NCI-H2107 (cell line): Measurements from ENCODE around the gene EHD4.

Source experiments
- DNase-seq: peaks from one replicate; lab custom pipeline; 2025; lab: John Stamatoyannopoulos, UW

EHD4 gene

DNA sequence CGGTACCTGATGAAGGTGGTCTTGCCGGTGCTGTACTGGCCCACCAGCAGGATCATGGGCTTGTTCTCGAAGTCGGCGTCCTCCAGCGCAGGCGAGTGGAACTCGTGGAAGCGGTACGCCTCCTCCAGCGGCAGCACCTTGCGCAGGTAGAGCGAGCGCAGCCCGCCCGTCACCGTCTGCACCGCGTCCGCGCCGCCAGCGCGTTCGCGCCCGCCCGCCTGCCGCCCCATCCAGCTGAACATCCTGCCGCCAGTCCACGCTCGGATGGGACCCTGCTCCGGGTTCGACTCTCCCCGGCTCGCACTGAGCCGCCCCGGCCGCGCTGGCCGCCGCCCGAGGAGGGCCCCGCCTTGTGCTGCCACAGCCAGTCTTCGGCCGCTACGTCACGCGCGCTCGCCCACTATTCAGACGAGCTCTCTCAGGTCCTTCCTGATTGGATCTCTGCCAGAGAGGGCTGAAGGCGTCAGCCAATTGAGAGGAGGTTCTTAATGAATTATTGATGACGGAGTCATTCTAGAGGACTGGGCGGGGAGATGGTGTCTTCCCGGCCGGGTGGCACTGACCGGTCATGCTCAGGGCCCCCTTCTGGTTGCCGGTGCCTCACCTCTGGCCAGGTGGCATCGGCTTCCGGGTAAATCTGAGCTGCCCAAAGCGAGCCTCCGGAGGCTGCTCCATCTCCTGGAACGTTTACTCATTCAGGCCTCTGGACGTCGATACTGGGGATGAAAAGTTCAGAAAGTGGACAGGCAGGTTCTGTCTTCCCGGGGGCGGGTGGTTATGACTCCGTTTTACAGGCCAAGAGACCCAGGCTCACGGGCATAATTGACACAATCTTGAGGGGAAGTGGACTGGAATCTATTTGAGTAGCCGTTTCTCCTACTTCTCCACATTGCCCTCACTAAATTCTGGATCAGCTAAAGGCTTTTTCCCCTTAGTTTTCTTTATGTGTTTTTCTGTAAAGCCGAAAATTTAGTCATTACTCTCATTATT is at the start of gene EHD4:
EHD4 (minus strand) TSS at position 305 of the 990 bp plus-strand sequence; CDS start at position 242, 63 bp downstream.
- DNase-seq = peak; percentile 90

DNA sequence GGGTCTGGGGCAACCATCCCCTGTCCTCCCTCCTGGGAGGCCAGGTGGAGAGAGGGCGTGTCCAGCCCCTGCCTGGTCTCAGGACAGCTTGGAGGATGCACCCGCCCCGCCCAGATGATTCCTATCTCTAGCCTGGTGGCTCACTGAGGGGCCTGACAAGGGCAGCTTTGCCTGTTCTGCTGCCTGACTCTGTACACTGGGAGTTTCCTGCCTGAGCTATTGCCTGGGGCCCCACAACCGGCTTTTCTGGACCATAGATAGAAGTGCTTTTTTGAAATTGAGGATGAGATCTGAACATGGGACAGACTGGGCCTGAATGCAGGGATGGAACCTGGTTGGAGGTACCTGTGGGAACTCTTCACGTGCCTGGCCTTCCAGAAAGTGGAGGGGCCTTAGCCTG is 49.2 kb upstream of the EHD4 start:
- DNase-seq = no peak

GRCh38 chr15:42020713-42021273 is 48.4 kb upstream of the EHD4 start, which contains the start of gene PLA2G4E:
Gene PLA2G4E, minus strand, starts transcription at chr15:42021042. Its CDS starts 12 bp downstream, at chr15:42021030.
- no peak for DNase-seq

DNA sequence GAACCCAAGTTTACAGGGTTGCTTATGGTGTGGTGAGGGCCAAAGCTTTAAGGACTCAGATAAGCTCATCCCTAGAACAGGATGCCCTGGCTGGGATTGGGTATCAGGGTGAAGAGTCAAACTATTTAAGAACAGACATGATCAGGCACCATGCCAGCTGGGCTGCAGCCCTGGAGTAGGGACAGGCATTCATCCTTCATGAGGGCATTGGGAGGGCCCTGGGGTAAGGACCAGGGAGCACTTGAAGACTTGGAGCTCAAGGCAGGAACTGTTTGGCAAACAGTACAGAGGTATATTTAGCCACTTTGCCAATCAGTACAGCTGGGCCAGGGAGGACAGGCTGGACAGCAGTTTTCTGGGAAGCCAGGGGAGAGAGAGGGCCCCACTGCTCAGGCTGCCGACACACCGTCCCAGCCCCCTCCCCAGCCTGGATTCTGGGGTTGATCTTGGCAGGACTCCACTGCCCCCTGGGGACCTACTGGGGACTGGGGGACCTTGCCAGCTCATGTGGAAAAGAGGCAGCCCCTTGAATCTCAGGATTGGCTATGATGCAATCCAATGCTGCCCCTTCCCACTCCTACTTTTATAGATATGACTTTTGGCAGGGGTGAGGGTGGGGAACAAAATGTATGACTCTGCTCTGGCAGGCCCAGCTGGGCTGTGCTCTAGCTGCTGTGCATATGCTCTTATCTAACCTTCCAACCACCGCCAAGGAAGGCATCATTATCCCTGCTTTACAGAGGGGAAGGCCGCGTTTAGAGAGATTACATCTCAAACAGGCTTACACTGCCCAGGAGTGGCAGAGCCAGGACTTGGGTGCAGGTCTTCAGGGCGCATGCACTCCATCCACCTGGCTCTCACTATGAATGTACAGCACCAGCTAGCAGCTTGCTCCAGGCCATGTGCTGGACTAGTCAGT is 46.2 kb upstream of the EHD4 start:
- DNase-seq = no peak

DNA sequence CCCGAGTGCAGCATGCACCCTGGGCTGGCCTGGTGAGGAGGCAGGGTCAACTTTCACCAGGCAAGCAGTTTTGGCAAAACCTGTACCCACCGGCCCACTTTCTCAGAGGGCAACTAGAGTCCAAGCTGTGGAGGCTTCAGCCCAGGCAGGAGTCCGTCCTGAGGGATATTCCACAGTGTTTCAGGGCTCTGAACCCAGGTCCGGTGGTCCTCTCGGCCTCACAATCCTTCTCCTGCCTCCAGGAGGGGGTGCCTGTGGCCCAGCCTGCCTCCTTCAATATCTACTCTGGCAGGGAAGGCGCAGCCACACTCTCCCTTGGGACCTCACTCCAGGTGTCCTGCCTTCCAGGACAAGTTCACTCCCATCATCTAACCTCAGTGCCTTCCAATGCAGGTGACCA is 44.6 kb upstream of the EHD4 start:
- DNase-seq = no peak

- no peak for DNase-seq
These were observed 42.0 kb upstream of the EHD4 start for GRCh38 chr15:42014406-42014805.

GRCh38 chr15:42012928-42013482 is 40.6 kb upstream of the EHD4 start:
- DNase-seq = no peak

DNA sequence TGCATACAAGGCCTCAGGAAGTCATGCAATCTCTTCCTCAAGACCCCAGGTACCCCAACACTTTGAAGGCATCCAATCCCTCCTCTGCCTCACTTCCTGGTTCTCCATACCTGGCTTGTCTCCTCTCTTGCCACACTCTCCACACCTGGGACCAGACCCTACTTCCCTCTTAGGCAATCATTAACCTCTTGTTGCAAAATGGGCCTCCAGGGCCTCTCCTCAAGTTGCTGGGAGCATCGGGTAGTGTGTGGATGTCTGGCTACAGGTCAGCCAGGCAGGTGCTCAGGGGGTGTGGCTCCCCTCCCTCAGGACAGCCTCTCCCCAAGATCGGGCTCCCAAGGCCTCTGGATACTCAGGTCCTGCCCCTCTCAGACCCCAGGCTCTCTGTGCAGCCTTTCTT is 39.9 kb upstream of the EHD4 start:
- no peak for DNase-seq

- no peak for DNase-seq
These were observed 38.7 kb upstream of the EHD4 start for GRCh38 chr15:42011074-42011473.

DNA sequence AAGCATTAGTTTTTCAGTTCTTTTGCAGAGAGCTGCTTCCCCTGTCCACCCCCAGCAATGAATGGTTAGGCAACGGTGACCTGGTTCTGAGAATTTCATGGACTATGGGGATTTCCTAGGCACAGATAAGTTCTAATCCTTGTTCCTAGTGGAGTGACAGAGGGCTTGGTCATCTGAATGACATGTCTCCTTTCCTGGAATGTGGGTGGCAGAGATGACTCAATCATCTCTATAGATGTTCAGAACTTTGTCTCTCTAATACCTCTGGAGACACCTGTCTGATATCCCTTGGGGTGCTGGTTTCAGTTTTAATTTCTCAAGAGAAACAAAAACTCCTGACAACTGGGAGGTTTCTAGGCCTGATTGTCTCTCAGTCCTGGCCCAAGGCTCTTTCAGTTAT is 38.1 kb upstream of the EHD4 start:
- DNase-seq = no peak

DNA sequence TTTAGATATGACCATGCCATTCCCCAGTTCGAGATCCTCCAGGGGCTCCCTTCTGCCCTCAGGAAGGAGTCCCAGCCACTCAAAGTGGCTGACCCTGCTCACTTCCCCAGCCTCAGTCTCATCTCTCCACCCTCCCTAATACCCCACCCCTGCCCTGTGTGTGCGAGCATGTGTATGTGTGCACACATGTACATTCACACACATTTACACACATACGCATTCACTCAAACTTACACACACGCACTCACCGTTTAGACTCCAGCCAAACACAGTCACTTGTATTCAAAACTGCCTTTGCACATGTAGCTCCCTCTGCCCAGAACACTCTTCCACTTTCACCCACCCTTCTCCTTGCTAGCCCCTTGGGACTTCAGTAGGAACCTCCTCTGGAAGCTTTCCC is 37.1 kb upstream of the EHD4 start:
- DNase-seq = no peak

DNA sequence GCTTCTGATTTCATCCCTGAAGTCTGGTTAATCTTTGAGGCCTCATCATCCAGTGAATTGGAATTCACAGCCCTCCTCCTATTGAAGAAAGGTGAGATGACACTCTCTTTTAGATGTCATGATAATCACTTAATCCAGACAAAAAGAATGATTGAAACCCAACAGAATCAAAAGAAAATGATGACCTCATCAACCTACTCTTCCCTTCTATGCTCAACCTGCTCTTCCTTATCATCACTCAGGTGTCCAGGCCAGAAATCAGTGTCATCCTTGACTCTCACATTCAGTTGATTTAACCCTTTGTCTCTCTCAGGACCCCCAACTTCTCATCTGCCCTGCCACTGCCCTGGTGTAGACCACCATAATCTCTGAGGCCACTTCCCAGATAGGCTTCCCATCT is 36.7 kb upstream of the EHD4 start:
- DNase-seq = no peak

GRCh38 chr15:42007386-42007785 is 35.0 kb upstream of the EHD4 start:
- no peak for DNase-seq

DNA sequence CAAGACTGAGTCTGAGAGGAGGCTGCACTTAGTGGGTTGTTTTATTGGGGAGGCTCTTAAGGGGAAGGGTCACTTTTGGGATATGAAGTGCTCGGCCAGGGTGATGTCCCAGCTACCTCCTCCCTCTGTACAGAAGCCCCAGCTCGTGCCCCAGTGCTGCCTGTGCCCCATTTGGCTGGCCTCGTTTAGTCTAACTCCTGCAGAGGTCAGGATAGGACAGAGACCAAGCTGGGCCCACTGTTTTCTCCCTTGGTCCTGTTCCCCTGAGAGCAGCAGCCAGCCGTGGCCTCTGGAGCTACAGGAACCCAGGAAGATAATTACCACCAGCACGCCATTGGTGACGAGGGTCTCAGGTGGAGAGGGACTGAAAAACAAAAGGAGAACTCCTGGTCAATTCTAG is 30.0 kb upstream of the EHD4 start:
- no peak for DNase-seq

- no peak for DNase-seq
These were observed 28.9 kb upstream of the EHD4 start for GRCh38 chr15:42001236-42001635.

- no peak for DNase-seq
These were observed 27.2 kb upstream of the EHD4 start for GRCh38 chr15:41999290-42000285.

DNA sequence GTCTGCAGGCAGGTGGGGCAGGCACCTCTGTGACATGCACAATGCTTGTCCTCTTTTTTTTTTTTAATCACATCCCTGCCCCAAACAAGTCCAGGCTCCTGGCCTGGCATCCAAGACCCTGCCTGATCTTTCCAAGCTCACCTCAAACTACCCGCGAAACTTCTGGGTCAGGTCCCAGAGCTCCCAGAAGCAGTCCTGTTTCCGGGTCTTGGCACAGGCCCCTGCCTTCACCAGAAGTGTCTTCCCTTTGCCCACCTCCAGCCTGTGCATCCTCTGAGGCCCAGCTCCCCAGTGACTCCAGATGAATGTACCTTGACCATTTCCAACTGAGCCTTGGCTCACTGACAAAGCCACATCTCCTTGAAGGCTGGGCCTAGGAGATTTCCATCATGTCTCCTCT is 25.5 kb upstream of the EHD4 start:
- DNase-seq = no peak

DNA sequence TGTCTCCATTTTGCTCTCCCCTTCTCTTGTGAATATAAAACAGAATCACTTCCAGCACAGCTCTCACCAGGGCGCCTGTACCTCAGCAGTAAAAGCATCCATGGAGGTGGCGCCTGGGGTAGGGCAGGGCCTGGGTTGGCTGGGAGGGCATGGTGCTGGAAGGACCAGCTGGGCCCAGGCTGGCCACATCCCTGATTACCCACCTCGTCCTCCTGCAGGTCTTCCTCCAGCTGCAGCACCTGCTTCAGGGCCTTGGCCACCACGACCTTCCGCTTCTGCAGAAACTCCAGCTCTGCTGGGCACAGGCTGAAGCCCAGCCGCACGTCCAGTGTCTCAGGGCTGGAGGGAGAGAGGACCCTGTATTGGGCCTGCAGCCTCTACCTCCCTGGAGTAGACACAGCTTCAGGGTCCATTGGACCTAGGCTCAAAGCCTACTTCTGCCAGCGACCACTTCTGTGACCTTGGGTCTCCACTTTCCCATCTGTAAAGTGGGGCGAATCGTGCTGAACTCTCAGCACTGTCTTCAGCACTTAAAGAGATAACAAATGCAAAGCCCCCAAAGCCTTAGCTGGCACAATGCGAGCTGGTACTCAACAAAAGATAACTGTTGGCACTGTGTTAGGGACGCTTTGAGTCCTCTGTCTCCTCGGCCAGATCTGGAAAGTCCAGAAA is 24.7 kb upstream of the EHD4 start:
- no peak for DNase-seq

- no peak for DNase-seq
These were observed 24.0 kb upstream of the EHD4 start for GRCh38 chr15:41996376-41996775.

GRCh38 chr15:41995476-41995855 is 23.1 kb upstream of the EHD4 start:
- DNase-seq = no peak
